SK-N-SH treated with all-trans-retinoic acid at 6 μM for 48 hours (cell line): ENCODE data around the gene ASB2.

Experiments used
- GLIS3 ChIP-seq: fragments of 250-450 bp; sonication (Bioruptor Pico); IDR thresholded peaks from 2 replicates; pipeline ENCODE4 v1.5.0; 2020; ENCODE audit warnings: mild to moderate bottlenecking, moderate library complexity
- ISL1 ChIP-seq: fragments of 250-450 bp; sonication (Bioruptor Pico); IDR thresholded peaks from 2 replicates; pipeline ENCODE4 v2.1.2; 2022; ENCODE audit warnings: mild to moderate bottlenecking, moderate library complexity
- PATZ1 ChIP-seq: fragments of 250-450 bp; sonication (Bioruptor Pico); IDR thresholded peaks from 2 replicates; pipeline ENCODE4 v1.8.0; 2020; ENCODE audit warnings: mild to moderate bottlenecking, moderate library complexity, borderline replicate concordance
- POU6F1 ChIP-seq: fragments of 250-450 bp; sonication (Bioruptor Pico); IDR thresholded peaks from 2 replicates; pipeline ENCODE4 v1.8.0; 2021; ENCODE audit warnings: low read depth, mild to moderate bottlenecking, moderate library complexity, borderline replicate concordance
- PPARA ChIP-seq: fragments of 250-450 bp; sonication (Bioruptor Pico); IDR thresholded peaks from 2 replicates; pipeline ENCODE4 v1.5.0; 2020; ENCODE audit warnings: mild to moderate bottlenecking, borderline replicate concordance
- TCF4 ChIP-seq: fragments of 250-450 bp; sonication (Bioruptor Pico); IDR thresholded peaks from 2 replicates; pipeline ENCODE4 v1.8.0; 2021; ENCODE audit warnings: mild to moderate bottlenecking, moderate library complexity, borderline replicate concordance
- TOX ChIP-seq: fragments of 250-450 bp; sonication (Bioruptor Pico); IDR thresholded peaks from 2 replicates; pipeline ENCODE4 v1.8.0; 2021; ENCODE audit warnings: mild to moderate bottlenecking, moderate library complexity, borderline replicate concordance
- ZFP30 ChIP-seq: fragments of 450-650 bp; formaldehyde crosslinking; IDR thresholded peaks from 2 replicates; pipeline ENCODE4 v1.5.0; 2022; ENCODE audit warnings: mild to moderate bottlenecking, moderate library complexity
- ZNF565 ChIP-seq: fragments of 450-650 bp; formaldehyde crosslinking; conservative IDR thresholded peaks from 2 replicates; pipeline ENCODE4 v1.5.0; 2020; ENCODE audit warnings: low read depth, mild to moderate bottlenecking, moderate library complexity
- TF ChIP-seq, protein P1 (sequence below): fragments of 250-450 bp; sonication (Bioruptor Pico); IDR thresholded peaks from 2 replicates; pipeline ENCODE4 v1.5.1; 2020; ENCODE audit warnings: low read depth, mild to moderate bottlenecking, moderate library complexity
- TF ChIP-seq, protein P2 (sequence below): fragments of 250-450 bp; sonication (Bioruptor Pico); IDR thresholded peaks from 2 replicates; pipeline ENCODE4 v1.5.1; 2021; ENCODE audit warnings: mild to moderate bottlenecking, moderate library complexity

DNA sequence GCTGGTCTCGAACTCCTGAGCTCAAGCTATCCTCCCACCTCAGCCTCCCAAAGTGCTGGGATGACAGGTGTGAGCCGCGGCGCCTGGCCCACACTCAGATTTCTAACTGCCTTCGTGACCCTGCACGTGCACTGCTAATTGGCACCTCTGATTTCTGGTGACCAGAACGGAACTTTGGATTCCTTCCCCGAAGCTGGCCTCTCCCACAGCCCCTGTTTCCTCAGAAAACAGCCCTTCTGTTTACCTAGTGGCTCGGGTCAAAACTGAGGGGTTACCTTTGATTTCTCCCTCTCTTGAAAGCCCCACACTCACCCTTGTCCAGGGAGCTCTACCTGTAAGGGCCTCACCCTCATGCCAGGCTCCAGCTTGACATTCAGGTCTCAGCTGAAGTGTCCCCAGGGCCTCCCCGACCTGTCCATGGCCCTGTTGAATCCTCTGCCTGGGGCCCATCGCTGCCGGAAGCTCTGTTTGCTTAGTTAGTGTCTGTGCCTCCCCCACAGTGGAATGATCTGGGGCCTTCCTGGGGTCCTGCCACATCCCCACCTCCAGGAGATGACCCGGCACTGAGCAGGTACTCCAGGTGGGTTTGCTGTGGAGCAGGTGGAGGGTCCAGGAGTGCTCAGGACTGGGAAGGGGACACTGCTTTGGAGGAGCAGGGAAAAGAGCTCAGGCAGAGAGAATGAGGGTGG is 73.6 kb downstream of the ASB2 start:
- no peak for TF ChIP-seq ZFP30 (CRISPR knock-in tag)
- TF ChIP-seq, protein P1, sequence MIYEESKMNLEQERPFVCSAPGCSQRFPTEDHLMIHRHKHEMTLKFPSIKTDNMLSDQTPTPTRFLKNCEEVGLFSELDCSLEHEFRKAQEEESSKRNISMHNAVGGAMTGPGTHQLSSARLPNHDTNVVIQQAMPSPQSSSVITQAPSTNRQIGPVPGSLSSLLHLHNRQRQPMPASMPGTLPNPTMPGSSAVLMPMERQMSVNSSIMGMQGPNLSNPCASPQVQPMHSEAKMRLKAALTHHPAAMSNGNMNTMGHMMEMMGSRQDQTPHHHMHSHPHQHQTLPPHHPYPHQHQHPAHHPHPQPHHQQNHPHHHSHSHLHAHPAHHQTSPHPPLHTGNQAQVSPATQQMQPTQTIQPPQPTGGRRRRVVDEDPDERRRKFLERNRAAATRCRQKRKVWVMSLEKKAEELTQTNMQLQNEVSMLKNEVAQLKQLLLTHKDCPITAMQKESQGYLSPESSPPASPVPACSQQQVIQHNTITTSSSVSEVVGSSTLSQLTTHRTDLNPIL (CRISPR knock-in tag): no peak
- TF ChIP-seq, protein P2, sequence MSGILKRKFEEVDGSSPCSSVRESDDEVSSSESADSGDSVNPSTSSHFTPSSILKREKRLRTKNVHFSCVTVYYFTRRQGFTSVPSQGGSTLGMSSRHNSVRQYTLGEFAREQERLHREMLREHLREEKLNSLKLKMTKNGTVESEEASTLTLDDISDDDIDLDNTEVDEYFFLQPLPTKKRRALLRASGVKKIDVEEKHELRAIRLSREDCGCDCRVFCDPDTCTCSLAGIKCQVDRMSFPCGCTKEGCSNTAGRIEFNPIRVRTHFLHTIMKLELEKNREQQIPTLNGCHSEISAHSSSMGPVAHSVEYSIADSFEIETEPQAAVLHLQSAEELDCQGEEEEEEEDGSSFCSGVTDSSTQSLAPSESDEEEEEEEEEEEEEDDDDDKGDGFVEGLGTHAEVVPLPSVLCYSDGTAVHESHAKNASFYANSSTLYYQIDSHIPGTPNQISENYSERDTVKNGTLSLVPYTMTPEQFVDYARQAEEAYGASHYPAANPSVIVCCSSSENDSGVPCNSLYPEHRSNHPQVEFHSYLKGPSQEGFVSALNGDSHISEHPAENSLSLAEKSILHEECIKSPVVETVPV (CRISPR knock-in tag): no peak
- TF ChIP-seq TOX (CRISPR knock-in tag): no peak
- TF ChIP-seq PATZ1 (CRISPR knock-in tag): no peak
- TF ChIP-seq ZNF565 (CRISPR knock-in tag): no peak
- TF ChIP-seq PPARA (CRISPR knock-in tag): no peak
- no peak for TF ChIP-seq TCF4
- TF ChIP-seq POU6F1 (CRISPR knock-in tag): no peak
- TF ChIP-seq ISL1 (CRISPR knock-in tag): no peak
- TF ChIP-seq GLIS3: no peak
